Measurements from ENCODE around the gene DCTN4.

GRCh38 chr5:150740992-150741391 is 17.8 kb downstream of the DCTN4 start:
- TF ChIP-seq CTCF (conservative IDR thresholded peaks at IDR 0.05; ENCODE audit: low read depth, low read length) (no peak), EZH2 (IDR thresholded peaks at IDR 0.05; ENCODE audit: low read length, unreplicated experiment) (no peak), EZH2phosphoT487 (IDR thresholded peaks at IDR 0.05; ENCODE audit: borderline replicate concordance, low read length) (no peak)

Data from PC-3 (cell line).